SH-SY5Y (cell line): Measurements from ENCODE around the gene B4GALT5.

Experiments
- GATA2 ChIP-seq: IDR thresholded peaks from 2 replicates; pipeline ENCODE4 v1.6.1; 2011; ENCODE audit warnings: mild to moderate bottlenecking, low read depth, low read length
- GATA3 ChIP-seq: IDR thresholded peaks from 2 replicates; pipeline ENCODE4 v1.6.1; 2011; ENCODE audit warnings: low read depth, mild to moderate bottlenecking, low read length, moderate library complexity

The B4GALT5 gene

GRCh38 chr20:49644980-49645565 lies 68.6 kb downstream of the B4GALT5 start:
- TF ChIP-seq GATA3 (no peak), GATA2 (no peak)

- TF ChIP-seq GATA2, result no peak
- TF ChIP-seq GATA3, result no peak
Measured at GRCh38 chr20:49642816-49643215, 70.9 kb downstream of the B4GALT5 start.

GRCh38 chr20:49641683-49642656 lies 71.7 kb downstream of the B4GALT5 start:
- TF ChIP-seq GATA2, result no peak
- no peak for TF ChIP-seq GATA3

- TF ChIP-seq GATA2 (no peak), GATA3 (no peak)
Measured at GRCh38 chr20:49637046-49637637, 76.5 kb downstream of the B4GALT5 start.

GRCh38 chr20:49636447-49636846 lies 77.2 kb downstream of the B4GALT5 start:
- TF ChIP-seq GATA2 (no peak), GATA3 (no peak)

- TF ChIP-seq GATA2, result no peak
- no peak for TF ChIP-seq GATA3
Measured at GRCh38 chr20:49635866-49636265, 77.8 kb downstream of the B4GALT5 start.

- no peak for TF ChIP-seq GATA2
- no peak for TF ChIP-seq GATA3
Measured at GRCh38 chr20:49635166-49635565, 78.5 kb downstream of the B4GALT5 start.

- TF ChIP-seq GATA2 (no peak), GATA3 (no peak)
Measured at GRCh38 chr20:49634116-49634515, 79.6 kb downstream of the B4GALT5 start.

- TF ChIP-seq GATA3 (no peak), GATA2 (no peak)
Measured at GRCh38 chr20:49633643-49634042, 80.0 kb downstream of the B4GALT5 start.

GRCh38 chr20:49633023-49633422 lies 80.7 kb downstream of the B4GALT5 start:
- TF ChIP-seq GATA3, result no peak
- TF ChIP-seq GATA2, result no peak

- no peak for TF ChIP-seq GATA3
- no peak for TF ChIP-seq GATA2
Measured at GRCh38 chr20:49631856-49632418, 81.7 kb downstream of the B4GALT5 start.

- TF ChIP-seq GATA3 (no peak), GATA2 (no peak)
Measured at GRCh38 chr20:49631061-49631716, 82.5 kb downstream of the B4GALT5 start.

- TF ChIP-seq GATA2, result no peak
- no peak for TF ChIP-seq GATA3
Measured at GRCh38 chr20:49630396-49630951, 83.2 kb downstream of the B4GALT5 start.
